GM19328 (cell line): ENCODE measurements around the gene SARS2.

Experiments
- ATAC-seq: cut with Tn5 transposase; IDR thresholded peaks from one replicate; pipeline ENCODE4 v1.9.1; 2021; ENCODE audit warnings: mild to moderate bottlenecking, moderate library complexity; ENCODE audit not compliant: unreplicated experiment

Gene SARS2

GRCh38 chr19:38918526-38918925 lies 12.0 kb downstream of the SARS2 start:
- ATAC-seq, result no peak

GRCh38 chr19:38917921-38918491 lies 12.6 kb downstream of the SARS2 start:
- ATAC-seq, result no peak

DNA sequence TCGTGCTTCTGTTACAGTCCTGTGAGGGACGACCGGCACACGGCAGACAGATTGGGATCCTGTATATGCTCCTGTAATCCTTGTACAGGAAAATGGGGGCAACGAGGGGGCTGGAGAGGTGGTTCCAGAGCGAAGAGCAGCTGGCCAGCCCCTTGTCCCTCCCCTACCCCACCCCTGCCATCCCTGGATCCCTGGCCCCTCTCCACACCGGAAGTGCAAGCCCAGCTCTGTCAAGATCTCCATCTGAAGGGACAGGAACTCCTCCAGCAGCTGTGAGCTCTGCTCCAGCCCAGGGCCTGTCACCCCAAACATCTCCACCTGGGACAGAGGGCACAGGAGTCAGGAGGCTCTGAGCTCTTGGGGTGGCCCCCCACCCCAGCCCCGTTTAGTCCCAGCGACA lies 13.0 kb downstream of the SARS2 start:
- ATAC-seq, result no peak

DNA sequence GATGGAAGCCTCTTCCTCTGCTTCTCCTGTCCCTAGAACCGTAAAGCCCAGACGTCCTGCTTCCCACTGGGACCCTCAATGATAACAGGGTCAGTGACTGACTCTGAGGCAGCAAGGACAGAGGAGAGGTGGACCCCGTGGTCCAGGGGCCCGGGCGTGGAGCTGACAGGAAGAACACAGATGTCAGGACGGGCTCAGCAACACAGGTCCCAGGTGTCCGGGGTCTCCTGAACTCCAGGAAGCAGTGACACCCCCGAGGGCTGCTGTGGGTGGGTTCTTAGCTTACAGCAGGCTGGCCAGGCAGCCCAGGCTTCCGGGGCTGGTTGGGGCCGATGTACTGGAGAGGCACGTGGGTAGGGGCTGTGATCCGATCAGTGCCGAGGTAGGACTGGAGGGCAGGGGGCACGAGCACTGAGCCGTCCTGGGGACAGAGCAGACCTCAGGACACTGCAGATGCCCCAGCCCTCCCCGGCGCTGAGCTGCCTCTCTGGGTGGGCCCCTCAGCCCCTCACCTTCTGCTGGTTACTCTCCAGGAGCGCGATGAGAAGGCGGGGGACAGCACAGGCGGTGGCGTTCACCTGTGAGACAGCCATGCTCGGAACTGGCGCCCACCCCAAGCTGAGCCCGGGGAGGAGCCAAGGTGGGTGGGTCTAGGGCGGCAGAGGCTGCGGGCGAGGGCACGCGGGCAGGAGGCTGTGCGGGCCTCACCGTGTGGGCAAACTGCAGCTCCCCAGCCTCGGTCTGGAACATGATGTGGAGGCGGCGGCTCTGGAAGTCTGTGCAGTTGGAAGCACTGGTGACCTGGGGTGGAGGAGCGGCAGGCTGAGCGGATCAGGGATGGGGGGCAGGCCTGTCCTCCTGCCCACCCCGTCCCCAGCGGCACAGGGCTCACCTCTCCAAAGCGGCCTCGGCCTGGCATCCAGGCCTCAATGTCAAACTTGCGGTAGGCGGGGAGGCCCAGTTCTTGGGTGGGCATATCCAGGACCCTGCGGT lies 14.9 kb downstream of the SARS2 start:
- ATAC-seq, result no peak

DNA sequence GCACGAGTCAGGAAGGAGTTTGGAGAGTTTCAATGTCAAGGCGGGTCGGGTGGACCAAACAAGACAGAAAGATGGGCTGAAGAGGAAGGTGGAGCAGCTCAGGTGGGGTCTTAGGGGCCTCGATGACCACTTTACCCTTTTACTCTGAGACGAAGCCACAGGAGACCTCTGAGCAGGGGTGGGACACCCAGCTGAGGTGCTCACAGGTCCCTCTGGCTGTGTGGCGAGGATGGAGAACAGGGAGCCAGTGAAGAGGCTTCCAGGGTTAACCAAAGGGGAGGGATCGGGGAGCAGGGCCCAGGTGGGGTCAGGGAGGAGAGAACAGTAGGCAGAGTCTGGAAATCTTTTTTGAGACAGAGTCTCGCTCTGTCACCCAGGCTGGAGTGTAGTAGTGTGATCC lies 16.6 kb downstream of the SARS2 start:
- no peak for ATAC-seq

GRCh38 chr19:38912600-38913514 lies 17.7 kb downstream of the SARS2 start:
- no peak for ATAC-seq

- no peak for ATAC-seq
Observed at GRCh38 chr19:38911388-38912001, 19.1 kb downstream of the SARS2 start.

DNA sequence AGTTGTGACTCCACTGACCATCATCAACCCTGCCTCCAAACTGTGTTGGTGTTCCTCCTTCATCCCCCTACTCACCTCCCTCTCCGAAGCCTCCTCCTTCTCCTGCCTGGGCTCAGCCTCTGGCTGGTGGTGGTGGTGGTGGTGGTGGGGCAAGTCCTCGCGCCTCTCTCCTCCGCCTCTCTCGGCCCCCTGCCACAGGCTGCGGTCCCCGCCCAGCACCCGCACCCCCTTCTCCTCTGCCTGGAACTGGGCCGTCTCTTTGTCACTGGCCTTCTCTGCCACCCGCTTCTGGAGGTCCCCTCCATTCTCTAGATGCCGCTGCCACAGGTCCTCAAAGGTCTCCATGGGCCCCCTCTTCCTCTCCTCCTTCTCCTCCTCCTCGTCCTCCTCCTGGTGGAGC lies 20.1 kb downstream of the SARS2 start:
- no peak for ATAC-seq

DNA sequence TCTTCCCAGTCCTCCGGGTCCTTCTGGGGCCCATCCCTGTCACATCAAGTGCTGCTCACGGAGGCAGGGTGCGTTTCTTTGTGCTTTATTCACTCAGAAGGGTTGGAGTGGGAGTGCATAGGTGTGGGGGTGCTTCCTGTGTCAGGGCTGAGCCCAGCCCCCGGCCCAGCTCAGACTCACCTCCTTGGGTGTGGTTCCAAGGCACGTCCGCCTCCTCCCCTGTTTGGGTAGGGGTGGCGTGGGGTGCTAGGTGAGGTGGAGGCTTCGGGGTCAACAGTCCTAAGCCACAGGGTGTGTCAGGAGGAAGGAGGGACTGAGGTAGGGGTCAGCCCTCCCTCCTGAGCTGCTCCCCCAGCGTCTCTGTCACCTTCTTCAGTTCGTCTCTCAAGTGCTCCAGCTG lies 21.7 kb downstream of the SARS2 start:
- no peak for ATAC-seq

GRCh38 chr19:38907670-38908069 lies 22.9 kb downstream of the SARS2 start:
- no peak for ATAC-seq

GRCh38 chr19:38907227-38907626 lies 23.3 kb downstream of the SARS2 start:
- ATAC-seq, result no peak

DNA sequence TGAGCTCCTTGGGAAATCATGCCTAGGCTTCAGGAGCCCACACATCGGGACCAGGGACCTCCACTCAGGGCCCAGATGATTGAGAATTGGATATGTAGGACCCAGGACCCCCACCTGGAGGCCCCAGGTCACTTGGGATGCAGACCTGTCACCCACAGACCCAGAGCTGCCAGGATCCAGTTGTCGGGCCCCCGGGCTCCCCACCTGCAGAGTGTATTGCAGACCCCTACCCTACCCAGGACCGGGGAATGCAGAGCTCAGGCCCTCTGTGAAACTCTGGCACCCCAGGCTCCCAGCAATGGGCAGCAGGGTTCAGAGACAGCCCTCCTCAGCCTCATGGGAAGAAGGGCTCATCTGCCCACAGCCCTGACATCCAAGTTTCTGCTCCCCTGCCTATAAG lies 24.9 kb downstream of the SARS2 start:
- ATAC-seq, result no peak

GRCh38 chr19:38904581-38905539 lies 25.7 kb downstream of the SARS2 start:
- no peak for ATAC-seq

- no peak for ATAC-seq
Observed at GRCh38 chr19:38901683-38902082, 28.9 kb downstream of the SARS2 start.

DNA sequence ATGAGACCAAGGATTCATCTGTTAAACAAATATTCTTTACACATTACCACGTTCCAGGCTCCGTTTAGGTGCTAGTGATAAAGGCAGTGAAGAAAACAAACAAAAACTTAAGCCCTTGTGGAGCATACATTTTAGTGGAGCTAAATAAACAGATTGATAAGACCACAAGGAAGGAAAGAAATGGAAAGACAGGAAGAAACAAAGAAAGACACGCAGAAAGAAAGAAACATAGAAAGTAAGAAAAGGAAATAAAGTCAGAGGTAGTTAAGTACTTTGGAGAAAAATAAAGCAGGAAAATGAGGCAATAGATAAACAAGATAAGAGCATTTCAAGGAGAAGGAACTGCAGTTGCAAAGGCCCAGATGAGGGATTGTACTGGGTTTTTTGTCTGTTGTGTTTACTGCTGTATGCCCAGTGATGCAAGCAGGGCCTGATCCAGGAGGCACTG lies 29.8 kb downstream of the SARS2 start:
- ATAC-seq, result no peak

DNA sequence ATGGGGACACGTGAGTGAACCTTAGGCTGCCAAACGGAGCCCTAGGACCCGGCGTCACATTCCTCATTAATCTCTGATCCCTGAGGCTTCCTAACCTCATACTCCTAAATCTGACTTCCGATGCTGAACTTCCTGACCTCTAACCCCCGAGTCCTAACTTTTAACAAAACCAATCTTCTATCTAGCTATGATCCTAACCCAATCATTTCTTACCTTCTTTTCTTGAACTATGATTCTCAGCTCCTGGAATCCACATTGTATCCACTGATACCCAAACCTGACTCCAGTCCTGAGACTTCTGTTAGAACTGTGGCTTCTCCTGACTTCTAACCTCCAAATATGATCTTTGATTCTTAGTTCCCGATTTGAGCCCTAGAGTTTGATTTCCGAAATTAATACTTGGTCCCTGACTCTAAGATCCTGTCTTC lies 30.3 kb downstream of the SARS2 start:
- ATAC-seq, result no peak

DNA sequence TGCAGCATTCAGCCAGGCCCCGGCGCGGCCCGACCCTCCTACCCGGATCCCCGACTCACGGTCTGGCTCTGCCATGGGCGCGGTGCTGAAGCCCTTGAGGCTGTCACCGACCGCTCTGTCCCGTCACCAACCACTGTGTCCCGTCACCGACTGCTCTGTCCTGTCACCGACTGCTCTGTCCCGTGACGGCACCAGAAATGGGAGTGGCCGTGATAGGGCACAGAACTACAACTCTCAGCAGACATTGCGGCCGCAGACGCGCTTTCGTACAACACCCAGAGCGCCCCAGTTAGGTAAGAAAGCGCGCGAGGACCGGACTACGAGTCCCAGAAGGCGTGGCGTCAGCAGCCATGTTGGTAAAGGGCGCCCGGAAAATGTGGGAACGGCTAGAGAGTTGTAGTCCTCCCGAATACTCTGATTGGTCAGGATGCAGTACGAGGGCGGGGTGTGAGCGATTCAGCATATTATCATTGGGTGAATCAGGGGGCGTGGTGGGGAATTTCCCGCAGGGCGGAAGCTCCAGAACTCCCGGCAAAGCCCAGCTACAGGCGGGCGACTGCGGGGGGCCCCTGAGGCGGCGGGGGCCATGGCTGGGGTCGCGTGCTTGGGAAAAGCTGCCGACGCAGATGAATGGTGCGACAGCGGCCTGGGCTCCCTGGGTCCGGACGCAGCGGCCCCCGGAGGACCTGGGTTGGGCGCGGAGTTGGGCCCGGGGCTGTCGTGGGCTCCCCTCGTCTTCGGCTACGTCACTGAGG lies 30.9 kb downstream of the SARS2 start, which contains the start of the genes NFKBIB and SIRT2:
NFKBIB (plus strand) TSS at position 523 of the 755 bp plus-strand sequence; CDS start at position 587, 64 bp downstream.
SIRT2 (minus strand) TSS at position 172 of the 755 bp plus-strand sequence; CDS start at position 75, 97 bp downstream.
- peak; percentile 90 for ATAC-seq

DNA sequence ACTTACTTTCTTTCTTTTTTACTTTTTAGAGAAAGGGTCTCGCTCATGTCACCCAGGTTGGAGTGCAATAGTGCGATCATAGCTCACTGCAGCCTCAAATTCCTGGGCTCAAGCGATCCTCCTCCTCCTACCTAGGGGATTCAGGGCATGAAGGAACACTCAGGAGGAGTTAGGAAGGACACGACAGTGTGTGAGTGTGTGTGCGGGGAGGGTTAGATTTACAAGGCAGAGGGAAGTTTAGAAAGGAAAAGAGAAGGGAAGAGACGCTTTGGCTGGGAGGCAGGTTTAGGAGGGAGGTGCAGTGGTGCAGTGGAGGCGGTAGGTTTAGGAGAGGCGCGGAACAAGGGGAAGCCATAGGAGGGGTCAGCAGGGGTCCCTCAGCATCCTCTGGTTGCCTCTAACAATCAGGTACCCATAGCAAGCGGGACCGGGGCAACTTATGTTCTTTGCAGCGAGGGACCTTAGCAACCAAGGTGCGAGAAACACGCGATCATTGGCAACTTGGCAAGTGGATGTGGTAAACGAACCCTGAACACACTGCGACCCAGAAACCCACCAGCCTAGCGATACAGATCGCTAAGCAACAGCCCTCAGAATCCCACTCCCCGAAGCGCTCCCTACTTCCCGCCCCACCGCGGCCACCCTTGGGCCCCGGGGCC lies 31.6 kb downstream of the SARS2 start:
- ATAC-seq, result no peak
